Measurements from ENCODE around the gene NBL1.
A peak's percentile ranks its signal among the peaks of the same experiment; 100 is the strongest.

The NBL1 gene

DNA sequence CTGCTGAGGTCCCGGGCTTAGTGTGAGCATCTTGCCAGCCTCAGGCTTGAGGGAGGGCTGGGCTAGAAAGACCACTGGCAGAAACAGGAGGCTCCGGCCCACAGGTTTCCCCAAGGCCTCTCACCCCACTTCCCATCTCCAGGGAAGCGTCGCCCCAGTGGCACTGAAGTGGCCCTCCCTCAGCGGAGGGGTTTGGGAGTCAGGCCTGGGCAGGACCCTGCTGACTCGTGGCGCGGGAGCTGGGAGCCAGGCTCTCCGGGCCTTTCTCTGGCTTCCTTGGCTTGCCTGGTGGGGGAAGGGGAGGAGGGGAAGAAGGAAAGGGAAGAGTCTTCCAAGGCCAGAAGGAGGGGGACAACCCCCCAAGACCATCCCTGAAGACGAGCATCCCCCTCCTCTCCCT, 13.4 kb downstream of the NBL1 start:
- DNase-seq (ENCODE audit: low spot score): no peak
- TF ChIP-seq, protein P1, sequence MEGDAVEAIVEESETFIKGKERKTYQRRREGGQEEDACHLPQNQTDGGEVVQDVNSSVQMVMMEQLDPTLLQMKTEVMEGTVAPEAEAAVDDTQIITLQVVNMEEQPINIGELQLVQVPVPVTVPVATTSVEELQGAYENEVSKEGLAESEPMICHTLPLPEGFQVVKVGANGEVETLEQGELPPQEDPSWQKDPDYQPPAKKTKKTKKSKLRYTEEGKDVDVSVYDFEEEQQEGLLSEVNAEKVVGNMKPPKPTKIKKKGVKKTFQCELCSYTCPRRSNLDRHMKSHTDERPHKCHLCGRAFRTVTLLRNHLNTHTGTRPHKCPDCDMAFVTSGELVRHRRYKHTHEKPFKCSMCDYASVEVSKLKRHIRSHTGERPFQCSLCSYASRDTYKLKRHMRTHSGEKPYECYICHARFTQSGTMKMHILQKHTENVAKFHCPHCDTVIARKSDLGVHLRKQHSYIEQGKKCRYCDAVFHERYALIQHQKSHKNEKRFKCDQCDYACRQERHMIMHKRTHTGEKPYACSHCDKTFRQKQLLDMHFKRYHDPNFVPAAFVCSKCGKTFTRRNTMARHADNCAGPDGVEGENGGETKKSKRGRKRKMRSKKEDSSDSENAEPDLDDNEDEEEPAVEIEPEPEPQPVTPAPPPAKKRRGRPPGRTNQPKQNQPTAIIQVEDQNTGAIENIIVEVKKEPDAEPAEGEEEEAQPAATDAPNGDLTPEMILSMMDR (IDR thresholded peaks at IDR 0.05; ENCODE audit: borderline replicate concordance, control extremely low read depth, extremely low read depth, insufficient read depth, missing control alignments): no peak
- in situ Hi-C loops (cut with MboI; ENCODE audit: low sequenced_read_pairs, unreplicated experiment): loop anchor here (10.0 kb wide), 1 partner anchor 323 kb away; no protein-coding TSS in a partner anchor

DNA sequence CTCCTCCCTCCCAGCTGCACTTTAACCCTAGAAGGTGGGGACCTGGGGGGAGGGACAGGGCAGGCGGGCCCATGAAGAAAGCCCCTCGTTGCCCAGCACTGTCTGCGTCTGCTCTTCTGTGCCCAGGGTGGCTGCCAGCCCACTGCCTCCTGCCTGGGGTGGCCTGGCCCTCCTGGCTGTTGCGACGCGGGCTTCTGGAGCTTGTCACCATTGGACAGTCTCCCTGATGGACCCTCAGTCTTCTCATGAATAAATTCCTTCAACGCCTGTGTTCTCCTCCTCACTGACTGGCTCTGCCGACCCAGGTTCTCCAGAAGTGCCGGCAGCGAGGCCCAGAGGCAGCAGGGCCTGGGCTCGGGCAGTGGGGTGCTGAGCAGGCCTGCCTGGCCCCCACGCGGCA, 14.1 kb downstream of the NBL1 start:
- in situ Hi-C loops (cut with MboI; ENCODE audit: low sequenced_read_pairs, unreplicated experiment): loop anchor here (10.0 kb wide), 1 partner anchor 323 kb away; no protein-coding TSS in a partner anchor
- TF ChIP-seq, protein P1 (IDR thresholded peaks at IDR 0.05; ENCODE audit: borderline replicate concordance, control extremely low read depth, extremely low read depth, insufficient read depth, missing control alignments): no peak
- no peak for DNase-seq (ENCODE audit: low spot score)

DNA sequence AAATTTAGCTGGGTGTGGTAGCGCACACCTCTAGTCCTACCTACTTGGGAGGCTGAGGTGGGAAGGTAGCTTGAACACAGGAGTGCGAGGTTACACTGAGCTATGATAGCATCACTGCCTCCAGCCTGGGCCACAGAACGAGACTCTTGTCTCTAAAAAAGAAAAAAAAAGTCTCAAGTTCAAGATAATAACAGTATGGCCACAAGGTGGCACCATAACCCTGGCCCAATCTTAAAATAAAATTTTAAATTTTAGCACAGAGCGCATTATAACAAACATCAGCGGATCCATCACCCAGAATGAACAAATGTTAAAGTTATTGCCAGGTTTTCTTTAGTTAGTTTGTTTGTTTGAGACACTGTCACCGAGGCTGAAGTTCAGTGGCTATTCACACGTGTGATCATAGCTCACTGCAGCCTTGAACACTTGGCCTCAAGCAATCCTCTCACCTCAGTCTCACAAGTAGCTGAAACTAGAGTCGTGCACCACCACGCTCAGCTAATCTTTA, 17.7 kb downstream of the NBL1 start:
- TF ChIP-seq, protein P1 (IDR thresholded peaks at IDR 0.05; ENCODE audit: borderline replicate concordance, control extremely low read depth, extremely low read depth, insufficient read depth, missing control alignments): peak; percentile 45
- in situ Hi-C loops (cut with MboI; ENCODE audit: low sequenced_read_pairs, unreplicated experiment): loop anchor here (5.0 kb wide), 1 partner anchor 41 kb away; no protein-coding TSS in a partner anchor
- no peak for DNase-seq (ENCODE audit: low spot score)

DNA sequence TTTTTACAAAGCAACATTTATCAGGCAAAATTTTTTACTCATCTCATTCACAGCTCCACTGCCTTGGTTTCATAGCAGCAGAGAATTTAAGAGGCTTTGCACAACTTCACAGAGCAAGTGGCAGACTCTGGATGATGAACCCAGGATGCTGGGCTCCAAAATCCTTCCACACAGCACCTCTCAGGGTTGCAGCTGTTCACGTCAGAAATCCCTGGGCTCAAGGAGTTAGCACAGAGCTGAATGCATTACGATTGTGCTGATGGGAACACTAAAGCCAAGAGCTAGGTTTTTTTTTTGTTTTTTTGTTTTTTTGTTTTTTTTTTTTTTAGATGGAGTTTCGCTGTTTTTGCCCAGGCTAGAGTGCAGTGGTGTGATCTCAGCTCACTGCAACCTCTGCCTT, 18.2 kb downstream of the NBL1 start:
- TF ChIP-seq, protein P1 (IDR thresholded peaks at IDR 0.05; ENCODE audit: borderline replicate concordance, control extremely low read depth, extremely low read depth, insufficient read depth, missing control alignments): no peak
- no peak for DNase-seq (ENCODE audit: low spot score)
- in situ Hi-C loops (cut with MboI; ENCODE audit: low sequenced_read_pairs, unreplicated experiment): loop anchor here (5.0 kb wide), 1 partner anchor 40 kb away; no protein-coding TSS in a partner anchor

DNA sequence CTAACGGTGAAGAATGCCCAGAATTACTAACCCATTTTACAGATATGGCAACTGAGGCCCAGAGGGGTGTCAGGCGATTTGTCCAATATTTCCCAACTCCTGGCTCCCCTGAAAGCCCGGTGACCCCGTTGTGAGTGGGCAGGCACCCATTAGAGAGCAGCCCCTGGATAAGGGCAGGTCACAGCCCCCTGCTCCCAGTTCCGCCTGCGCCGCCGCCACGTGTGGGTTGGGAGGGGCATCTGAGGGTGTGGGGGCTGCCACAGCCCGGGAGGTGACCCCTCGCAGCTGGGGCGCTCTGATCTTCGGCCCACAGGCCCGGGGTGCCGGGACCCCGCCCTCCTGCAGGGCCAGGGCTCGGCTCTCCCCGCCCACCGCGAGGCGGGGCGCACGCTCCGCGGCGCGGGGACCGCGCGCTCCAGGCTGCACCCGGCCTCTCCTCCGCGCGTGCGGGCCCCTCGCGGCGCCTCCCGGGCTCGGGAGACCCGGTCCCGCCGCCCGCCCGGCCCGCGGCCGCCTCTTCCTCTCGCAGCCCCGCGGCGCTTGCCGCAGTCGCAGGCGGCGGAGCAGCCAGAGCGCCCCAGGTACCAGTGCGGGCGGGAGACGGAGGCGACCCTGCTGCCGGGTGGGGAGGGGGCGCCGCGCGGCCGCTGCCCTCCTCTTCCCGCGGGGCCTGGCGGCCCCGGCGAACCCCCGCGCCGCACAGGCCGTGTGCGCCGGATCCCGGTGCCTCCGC, 20.5 kb downstream of the NBL1 start, which contains the start of gene HTR6:
TSS of gene HTR6 (plus strand) at position 423 of the 733 bp plus-strand sequence. CDS start 879 bp downstream, outside the sequence.
- TF ChIP-seq, protein P1 (IDR thresholded peaks at IDR 0.05; ENCODE audit: borderline replicate concordance, control extremely low read depth, extremely low read depth, insufficient read depth, missing control alignments): no peak
- DNase-seq (ENCODE audit: low spot score): peak; percentile 84
- in situ Hi-C loops (cut with MboI; ENCODE audit: low sequenced_read_pairs, unreplicated experiment): loop anchor here (5.0 kb wide), 1 partner anchor 38 kb away; no protein-coding TSS in a partner anchor

DNA sequence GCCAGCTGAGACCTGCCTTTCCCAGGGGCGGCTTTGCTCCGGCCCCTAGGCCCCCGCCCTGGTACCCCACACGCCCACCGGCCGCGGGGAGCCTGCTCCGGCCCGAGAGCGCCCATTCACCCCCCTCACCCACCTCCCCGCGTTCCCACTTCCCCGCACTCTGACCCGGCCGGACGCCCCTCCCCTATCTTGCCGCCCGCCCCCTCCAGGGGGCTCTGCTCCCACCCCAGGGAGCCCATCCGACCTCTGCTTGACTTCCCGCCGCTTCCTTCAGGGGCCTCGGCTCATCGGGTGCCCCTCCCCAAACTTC, 21.0 kb downstream of the NBL1 start:
- in situ Hi-C loops (cut with MboI; ENCODE audit: low sequenced_read_pairs, unreplicated experiment): no loop called here
- TF ChIP-seq, protein P1 (IDR thresholded peaks at IDR 0.05; ENCODE audit: borderline replicate concordance, control extremely low read depth, extremely low read depth, insufficient read depth, missing control alignments): no peak
- DNase-seq (ENCODE audit: low spot score): no peak

Data from GM13976 (cell line).